CD4-positive, alpha-beta T cell treated with Interferon gamma for 1 hour (primary cell): ENCODE data around the gene AHSA1.

Experiments
- DNase-seq: peaks from one replicate; pipeline ENCODE4 v3.0.0-alpha.2; 2020

Gene AHSA1

DNA sequence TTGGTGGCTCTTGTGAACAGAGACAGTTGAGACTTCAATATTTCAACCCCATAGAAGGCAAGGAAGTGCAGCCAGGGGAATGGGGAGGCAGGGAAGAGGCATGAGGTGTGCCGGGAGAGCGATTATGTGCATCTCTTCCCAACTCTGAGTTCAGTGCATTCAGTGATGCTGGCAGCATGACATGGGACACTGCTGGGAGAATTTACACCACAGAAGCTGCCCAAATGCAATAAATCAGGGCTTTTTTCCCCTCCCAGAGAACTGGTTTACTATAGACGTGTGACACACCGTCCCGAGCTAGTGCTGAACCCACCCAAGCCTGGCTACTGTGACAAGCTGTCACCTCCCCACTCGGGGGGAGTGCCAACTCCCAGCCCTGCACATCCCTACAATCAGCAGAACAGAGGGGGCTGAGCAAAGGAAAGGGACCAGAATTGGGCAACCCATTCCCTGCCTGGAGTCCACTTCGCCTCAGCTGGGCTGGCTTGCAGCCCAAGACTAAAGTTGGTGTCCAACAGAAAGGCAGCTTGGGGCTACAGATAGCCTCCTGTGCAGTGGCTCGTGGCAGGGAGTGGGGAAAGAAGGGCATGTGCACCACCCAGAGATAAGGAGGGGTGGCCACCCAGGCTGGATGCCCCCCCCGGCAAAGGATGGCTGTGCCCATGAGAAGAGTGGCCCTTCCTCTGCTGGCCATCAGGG lies 16.7 kb downstream of the AHSA1 start:
- DNase-seq = no peak

DNA sequence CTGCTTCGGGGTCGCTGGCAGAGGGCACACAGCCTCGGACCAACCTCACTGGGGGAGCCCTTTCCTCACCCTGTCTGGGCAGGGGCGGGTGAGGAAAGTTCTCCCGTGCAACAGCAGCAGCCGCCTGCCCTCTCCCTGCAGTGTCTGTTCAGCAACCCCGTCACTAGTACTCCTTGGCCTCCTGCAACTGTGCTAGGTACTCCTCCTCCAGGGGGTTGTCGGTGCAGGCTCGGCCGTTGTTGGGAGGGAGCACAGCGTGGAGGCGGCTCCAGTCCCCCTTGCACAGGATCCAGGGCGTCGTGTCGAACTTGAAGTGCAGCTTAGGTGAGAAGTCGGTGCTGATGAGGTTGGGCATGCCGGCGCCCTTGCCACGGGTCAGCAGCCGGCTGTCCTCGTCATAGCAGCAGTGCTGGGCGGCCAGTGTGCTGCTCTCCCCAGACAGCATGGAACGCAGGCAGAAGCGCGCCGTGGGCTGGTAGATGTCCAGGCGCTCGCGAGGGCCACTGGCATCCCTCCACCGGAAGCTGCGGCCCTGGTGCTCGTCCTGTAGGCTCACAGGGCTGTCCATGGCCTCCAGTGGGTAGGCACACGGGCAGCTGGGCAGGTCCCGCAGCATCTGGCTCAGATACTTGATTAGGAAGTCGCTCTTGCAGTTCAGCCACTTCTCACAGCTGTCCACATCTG lies 17.7 kb downstream of the AHSA1 start:
- no peak for DNase-seq

DNA sequence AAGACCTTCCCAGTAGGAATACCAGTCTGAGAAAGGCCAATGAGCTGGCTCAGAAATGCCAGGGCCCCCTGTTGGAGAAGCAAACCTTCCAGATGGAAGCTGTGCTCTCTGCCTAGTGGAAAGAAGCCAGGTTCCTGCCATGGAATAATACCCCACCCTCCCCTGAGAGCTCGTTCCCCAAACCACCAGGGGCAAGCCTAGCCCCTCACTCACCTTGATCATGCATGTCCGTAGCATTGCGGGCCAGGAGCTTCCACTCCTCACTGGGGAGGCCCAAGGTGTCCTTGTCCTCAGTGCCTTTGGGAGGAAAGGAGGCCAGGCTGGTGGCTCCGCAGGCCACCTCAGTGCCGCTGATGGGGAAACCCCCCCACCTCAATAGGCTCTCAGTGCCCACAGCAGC lies 20.1 kb downstream of the AHSA1 start:
- no peak for DNase-seq

DNA sequence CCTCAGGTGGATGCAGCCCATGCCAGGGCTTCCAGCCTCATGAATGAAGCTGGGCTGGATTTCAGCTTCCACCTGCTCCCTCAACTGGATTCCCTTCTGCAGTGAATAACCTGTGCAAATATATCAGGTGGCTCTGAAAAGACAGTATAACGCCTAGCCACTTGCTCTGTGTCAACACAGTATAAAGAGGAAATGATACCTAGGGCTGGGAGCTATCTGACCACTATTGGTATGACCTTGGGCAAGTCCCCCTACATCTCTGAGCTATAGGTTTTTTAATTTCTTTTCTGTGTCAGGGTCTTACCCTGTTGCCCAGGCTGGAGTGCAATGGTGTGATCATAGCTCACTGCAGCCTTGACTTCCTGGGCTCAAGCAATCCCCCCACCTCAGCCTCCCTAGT lies 20.9 kb downstream of the AHSA1 start:
- no peak for DNase-seq

DNA sequence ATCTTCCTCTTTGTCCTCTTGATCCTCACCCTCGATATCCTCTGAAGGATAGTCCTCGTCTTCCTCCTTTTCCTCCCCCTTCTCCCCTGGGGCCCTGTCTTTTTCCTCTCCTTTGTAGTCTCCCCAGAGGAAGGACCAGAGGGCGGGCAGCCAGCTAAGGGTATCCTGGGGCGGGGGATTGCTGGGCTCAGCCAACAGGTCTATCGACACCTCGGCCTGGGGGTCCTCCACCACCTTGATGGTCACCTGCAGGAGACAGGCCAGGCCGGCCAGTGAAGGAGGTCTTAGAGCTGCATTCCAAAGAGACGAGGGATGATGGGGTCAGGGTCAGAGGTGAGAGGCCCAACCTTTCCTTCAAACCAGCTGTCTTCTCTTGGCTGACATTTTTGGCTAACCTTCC lies 24.5 kb downstream of the AHSA1 start:
- no peak for DNase-seq

DNA sequence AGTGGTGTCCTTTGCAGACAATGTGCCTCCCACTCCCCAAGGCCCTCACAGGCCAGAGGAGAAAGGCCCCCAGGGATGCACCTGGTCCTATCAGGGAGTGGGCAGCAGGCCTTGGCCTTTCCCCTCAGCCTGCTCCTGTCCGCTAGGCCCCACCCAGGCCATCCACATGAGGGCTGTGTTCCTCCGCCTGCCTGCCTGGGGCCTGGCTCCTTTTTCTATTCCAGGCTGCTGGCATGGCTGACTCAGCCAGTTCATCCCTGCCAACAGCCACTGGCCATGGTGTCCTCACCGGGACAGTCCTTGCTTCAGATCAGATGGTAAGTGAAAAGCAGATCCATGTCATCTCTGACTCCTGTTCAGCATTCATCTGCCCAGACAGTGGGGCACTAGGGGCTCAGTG lies 27.4 kb downstream of the AHSA1 start:
- DNase-seq = no peak

DNA sequence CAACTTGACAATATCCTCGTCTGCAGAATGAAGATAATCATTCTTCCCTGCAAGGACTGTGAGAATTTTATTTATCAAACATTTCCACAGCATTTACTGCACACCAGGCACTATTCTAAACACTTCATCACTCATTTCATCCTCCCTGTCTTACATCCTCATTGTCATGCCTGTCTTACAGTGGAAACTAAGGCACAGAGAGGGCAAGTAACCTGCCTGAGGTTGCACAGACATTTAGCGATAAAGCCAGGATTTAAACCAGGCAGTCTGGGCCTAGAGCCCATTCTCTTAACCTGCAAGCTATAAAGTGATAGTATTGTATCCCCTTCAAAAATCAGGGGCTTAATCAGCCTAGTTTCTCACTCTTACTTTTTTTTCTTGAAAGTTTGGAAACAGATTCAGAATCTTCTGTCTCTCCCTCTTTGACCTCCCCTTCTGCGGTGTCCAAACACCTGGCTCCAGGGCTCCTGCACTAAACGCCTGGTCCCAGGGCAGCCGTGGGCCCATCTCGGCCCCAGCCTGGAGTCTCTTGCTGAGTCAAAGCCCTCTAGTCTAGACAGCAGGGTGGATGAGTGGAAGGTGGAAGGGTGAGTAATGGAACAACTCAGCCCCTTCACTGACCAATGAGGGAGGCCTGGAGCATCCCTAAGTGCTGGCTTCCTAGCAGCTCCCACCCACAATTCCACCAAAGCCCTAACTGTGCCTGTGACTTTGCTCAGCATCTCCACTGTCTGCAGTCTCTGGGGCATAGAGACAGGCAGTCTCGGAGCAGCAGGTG lies 28.2 kb downstream of the AHSA1 start:
- DNase-seq = no peak

DNA sequence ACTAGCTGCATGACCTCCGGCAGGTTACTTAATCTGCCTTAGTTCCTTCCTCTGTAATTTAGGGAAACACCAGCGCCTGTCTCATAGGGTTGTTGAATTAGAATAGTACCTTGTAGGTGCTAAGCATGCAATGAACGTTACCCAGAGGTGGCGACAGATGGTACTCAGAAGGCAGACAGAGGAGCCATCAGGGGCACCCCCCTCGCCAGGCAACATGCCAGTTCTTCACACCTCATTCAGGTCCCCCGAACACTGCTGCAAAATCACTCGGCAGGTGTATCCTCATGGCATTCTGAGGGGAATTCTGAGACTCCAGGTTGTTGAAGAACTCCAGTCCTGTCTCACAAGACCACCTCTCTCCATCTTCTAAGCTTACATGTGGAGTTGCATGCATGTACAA lies 30.7 kb downstream of the AHSA1 start:
- DNase-seq = no peak

DNA sequence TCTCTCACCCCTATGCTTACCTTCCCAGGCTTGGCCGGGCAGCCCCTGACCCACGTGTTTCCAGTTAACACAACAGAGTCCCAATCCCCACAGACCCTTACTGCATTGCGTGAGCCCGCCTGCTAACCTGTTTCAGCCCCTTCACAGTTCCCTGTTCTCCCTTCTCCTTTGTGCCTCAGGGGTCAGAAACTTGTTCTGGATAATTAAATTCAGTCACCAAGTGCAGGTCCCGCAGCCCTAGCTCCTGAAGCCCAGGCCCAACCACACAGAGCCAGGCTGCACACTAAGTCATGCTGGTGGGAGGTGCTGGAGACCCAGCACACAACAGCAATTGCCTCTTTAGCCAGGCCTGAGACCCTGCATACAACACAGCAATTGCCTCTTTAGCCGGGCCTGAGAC lies 31.1 kb downstream of the AHSA1 start:
- no peak for DNase-seq

DNA sequence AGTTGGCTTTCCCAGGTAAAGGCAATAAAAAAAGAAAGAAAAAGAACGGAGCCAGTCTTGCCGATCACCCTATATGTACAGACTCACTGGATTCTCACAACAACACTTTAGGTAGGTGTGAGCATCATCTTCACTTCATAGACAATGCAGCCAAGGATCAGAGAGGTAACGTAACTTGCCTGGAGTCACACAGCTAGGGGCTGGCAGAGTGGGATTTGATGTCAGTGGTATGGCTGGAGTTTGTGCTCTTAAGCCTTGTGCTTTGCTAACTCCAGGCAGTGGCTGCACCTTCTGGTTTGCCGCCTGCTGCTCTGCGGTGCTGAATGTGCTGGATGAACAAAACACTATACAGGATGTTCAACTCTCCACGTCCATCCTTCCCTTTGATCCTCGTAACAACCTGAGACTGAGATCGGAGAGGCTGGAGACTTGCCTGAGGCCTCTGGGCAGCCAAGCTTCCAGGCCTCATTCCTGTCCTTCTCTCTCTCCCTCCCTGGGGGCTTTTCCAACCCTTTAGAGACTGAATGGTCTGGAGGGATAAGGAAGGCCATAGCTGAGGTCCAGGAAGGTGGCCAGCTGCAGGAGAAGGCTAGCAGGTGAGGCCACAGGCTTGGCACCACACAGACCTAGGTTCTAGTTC lies 32.6 kb downstream of the AHSA1 start:
- no peak for DNase-seq

DNA sequence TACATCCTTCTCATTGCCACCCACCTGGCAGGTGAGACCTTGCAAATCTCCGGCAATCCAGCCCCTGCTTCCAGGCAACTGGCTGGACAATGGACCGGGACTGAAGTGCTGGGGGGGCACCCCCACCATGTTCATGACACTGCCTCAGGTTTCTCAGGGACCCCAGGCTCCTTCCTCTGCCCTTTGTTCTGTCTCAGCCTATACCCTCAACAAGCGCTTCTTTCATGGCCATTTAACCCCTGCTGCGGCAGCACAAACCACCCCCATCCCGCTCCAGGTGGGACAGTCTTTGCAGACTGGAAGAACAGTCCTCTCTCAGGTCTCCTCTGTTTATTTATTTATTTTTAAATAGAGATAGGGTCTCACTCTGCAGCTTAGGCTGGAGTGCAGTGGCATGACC lies 33.2 kb downstream of the AHSA1 start:
- no peak for DNase-seq

DNA sequence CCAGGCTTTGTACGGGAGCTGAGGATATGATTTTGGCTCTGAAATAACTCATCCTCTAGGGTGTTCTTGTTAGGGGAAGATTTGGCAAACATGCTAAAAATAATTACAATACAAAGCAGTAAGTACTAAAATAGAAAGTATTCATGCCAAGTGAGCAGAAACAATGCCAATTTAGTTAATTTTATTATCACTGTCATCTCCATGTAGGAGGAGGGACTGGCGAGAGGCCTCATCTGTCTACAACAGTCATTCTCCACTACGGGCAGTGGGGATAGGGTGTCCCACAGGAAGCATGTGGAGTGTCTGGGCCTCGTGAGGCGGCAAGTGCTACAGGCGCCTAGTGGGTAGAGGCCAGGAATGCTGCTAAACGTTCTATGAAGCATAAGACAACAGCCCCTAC lies 37.4 kb downstream of the AHSA1 start:
- DNase-seq = no peak

DNA sequence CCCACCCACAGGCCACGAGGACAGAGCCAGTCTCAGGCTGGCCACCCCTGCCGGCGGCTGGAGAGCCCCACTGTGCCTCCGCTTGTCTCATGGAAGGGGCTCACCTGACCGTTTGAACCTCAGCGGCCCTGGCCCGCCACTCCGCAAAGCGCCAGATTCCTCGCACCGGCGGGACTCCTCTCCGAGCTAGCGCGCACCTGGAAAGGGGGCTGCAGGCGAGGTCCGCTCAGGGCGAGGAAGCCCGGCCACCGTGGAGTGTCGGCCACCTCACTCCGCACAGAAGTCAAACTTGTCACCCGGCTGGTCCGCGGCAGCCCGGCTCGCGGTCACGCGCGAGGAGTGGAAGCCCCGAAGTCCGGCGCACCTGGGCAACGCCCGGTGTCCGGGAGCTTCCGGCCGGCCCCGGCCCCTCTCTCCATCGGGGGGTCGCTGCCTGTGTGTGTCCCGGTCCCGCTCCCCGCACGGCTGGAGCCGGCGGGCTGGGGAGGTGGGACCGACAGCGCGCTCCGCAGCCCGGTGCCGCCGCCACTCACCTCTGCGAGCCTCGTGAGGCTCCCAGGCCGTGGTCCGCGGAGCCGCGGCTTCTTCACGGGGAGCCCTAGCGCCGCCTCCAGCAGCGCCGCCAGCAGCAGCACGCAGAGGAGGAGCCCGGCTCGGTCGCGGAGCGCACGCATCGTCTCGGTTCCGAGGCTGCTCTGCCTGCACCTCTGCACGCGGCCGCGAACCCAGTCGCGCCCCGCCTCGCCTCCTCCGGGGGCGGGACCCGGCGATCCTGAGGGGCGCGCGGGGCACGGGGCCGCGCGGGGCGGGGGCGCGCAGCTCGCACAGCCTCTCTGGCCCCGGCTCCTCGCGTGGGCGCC lies 40.5 kb downstream of the AHSA1 start, which contains the start of gene ISM2:
Gene ISM2 (minus strand): TSS at position 697 of the 860 bp plus-strand sequence. CDS start 23 bp downstream, at position 674.
- peak; percentile 12 for DNase-seq

DNA sequence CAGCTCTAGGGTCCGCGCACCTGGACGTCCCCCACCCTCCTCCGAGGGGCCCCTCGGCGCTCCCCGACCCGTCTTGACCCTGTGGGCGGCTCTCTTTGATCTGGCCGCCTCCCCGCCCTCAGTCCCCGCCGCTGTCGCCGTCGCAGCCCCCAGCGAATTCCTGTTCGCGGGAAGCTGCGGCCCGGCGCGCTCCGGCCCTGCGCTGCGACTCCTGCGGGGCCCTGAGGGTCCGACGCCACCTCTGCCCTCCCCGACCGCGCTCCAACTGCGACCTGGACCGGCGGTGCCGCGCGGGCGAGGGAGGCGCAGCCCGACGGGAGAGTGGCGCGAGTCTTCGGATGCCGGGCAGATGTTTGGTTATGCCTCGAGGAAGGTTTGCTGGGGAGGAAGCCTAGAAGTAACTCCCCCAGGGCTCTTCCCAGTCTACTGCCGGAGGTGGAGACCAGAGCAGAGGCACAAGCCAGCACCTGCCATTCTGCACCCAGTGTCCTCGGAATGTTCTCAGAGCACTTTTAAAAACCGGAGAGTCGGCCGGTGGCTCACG lies 41.2 kb downstream of the AHSA1 start:
- no peak for DNase-seq

DNA sequence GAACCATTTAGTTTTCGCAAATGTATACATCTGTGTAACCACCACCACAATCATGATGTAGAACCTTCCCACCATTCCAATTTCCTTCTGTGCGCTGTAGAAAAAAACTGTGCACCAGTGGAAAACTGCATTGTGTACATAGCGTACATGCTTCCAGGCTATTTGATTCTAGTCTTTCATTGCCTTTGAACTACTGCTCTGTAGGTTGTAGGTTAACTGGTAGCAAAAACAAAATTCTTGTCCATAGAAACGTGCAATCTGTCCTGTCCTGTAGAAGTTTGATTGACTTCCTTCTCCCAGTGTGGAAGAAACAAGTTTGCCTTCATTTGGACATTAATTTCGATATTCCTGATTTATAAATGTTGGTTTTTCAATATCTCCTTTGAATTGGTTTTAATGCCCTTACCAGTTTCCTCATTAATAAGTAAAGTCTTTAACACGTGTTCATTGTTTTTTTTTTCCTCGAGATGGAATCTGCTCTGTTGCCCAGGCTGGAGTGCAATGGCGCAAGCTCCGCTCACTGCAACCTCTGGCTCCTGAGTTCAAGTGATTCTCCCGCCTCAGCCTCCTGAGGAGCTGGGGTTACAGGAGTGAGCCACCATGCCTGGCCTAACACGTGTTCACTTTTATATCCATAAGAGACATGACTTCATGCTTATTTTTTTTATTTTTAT lies 44.4 kb downstream of the AHSA1 start:
- no peak for DNase-seq

DNA sequence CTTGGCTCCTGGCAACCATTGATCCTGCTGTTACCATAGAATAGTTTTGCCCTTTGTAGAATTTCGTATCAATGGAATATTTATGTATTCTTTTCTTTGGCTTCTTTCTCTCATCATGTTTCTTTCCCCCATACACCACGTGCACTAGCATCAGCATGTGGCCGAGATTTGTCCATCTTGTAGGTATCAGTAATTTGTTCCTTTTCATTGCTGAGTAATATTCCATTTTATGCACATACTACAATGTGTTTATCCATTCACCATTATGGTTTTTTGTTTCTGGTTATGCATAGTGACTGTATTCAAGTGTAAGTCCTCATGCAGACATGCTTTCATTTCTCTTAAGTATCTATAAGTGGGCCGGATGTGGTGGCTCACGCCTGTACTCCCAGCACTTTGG lies 45.2 kb downstream of the AHSA1 start:
- no peak for DNase-seq

DNA sequence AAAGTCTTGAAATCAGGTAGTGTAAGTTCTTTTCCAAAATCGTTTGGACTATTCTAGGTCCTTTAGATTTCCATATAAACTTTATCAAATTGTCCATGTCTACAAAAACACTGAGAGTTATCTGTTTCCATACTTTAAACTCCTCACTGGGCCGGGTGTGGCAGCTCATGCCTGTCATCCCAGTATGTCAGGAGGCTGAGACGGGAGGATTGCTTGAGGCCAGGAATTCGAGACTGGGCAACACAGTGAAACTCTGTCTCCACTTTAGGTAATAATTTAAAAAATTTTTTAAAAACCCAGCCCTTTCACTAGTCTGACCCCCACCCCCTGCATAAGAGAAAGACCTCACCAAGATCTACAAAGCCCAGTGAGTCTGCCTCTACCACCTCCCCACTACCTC lies 47.1 kb downstream of the AHSA1 start:
- DNase-seq = no peak

DNA sequence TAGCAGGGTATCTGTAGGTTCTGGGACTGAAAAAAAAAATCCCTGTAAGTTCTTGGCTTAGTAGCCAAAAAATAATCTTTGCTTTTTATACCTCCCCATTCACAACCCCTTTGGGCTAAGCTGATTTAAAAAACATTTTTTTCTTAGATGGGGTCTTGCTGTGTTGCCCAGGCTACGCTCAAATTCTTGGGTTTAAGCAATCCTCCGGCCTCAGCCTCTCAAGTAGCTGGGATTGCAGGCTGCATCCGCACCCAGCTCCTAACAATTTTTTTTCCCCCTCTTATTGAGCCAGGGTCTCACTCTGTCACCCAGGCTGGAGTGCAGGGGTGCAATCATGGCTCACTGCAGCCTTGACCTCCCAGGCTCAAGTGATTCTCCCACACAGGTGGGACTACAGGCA lies 49.9 kb downstream of the AHSA1 start:
- DNase-seq = no peak

DNA sequence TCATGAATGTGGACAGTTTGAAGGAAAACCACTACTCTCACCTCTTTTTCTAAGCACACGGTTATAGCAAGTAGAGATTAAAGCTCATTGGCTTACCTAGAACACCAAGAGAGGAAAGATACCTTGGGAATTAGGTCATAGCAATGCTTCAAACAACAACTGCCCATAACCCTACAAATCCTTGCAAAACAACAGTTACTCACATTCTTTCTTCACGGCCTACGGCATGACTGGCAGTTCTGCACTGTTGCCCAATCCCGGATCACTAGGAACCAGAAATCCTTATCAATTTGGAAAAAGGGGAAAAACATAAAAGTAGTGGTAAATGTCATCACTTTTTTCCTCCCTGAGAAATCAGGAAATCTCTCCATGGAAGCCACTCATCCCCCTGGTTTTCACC lies 50.4 kb downstream of the AHSA1 start:
- no peak for DNase-seq

DNA sequence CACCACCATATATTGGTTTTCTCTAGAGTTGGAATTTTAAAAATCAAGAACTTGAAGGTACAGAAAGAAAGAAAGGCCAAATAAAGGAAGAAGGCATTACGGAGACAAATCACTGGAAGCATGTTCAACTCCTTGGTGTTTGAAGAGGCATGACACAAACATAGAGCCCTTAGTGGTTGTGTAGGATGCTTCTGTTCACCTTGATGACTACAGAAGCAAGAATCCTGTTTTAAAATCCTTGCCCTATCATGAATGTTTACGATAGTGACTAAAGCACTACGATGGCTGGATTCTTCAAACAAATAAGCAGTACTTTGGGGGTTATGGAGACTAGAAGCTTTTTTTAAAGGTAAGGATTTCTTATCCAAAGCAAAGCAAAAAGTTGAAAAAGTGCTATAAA lies 51.0 kb downstream of the AHSA1 start:
- DNase-seq = no peak

DNA sequence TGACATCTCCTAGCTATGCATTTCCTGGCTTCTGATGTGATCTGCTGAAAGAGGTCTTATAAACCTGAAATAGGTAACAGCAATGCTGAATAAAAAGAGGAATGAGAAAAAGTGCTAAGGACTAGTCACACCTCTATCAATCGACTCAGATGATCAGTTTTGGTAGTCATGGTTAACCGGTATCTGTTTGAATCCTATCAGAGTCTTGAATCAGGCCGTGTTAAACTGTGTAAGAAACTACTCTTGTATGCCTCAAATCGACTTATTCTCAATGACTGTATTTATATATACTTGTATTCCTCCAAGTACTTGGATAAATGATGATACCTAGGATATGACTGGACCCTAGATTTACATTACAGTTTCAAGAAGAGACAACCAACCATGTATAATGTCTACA lies 51.5 kb downstream of the AHSA1 start:
- DNase-seq = no peak
